GM18858 (cell line): Measurements from ENCODE around the gene SLF2.

Experiments used
- ATAC-seq: cut with Tn5 transposase; IDR thresholded peaks from one replicate; pipeline ENCODE4 v1.9.1; 2021; ENCODE audit not compliant: unreplicated experiment

Gene SLF2

GRCh38 chr10:100997360-100998182, 84.8 kb downstream of the SLF2 start:
- no peak for ATAC-seq

- ATAC-seq: no peak
Observed at GRCh38 chr10:100998183-100998990, 85.6 kb downstream of the SLF2 start.

GRCh38 chr10:100998991-100999741, 86.4 kb downstream of the SLF2 start:
- ATAC-seq: peak; percentile 32

GRCh38 chr10:100999742-101000126, 87.0 kb downstream of the SLF2 start, which contains the start of gene LZTS2:
LZTS2 (plus strand) TSS chr10:100999808; CDS start chr10:101002539, 2,731 bp downstream.
- ATAC-seq: no peak

- ATAC-seq: no peak
Observed at GRCh38 chr10:101000127-101000914, 87.6 kb downstream of the SLF2 start.

- ATAC-seq: no peak
Observed at GRCh38 chr10:101000915-101001658, 88.3 kb downstream of the SLF2 start.

GRCh38 chr10:101001659-101002035, 88.9 kb downstream of the SLF2 start:
- no peak for ATAC-seq

GRCh38 chr10:101002456-101002855, 89.7 kb downstream of the SLF2 start:
- ATAC-seq: no peak

GRCh38 chr10:101003639-101004206, 91.0 kb downstream of the SLF2 start:
- ATAC-seq: no peak

GRCh38 chr10:101005361-101005760, 92.6 kb downstream of the SLF2 start:
- no peak for ATAC-seq

- no peak for ATAC-seq
Observed at GRCh38 chr10:101005869-101006567, 93.3 kb downstream of the SLF2 start.

- ATAC-seq: no peak
Observed at GRCh38 chr10:101006593-101007098, 93.9 kb downstream of the SLF2 start.

- no peak for ATAC-seq
Observed at GRCh38 chr10:101007099-101007711, 94.4 kb downstream of the SLF2 start.

GRCh38 chr10:101007915-101008822, 95.4 kb downstream of the SLF2 start:
- no peak for ATAC-seq

- ATAC-seq: no peak
Observed at GRCh38 chr10:101008823-101009423, 96.2 kb downstream of the SLF2 start.

GRCh38 chr10:101010329-101010728, 97.6 kb downstream of the SLF2 start:
- ATAC-seq: no peak
